Activated naive CD4-positive, alpha-beta T cell treated with anti-CD3 and anti-CD28 coated beads, Interleukin-2, amount 50 U/mL, for 72 hours (primary cell): ENCODE results near the gene PDYN. TPM values are rescaled to one million over a fixed set of nuclear protein-coding genes. Genes with fewer than 3 reads are reported as not detected.

Experiments used
- ATAC-seq, 2 donors: fragments of 150-1000 bp; cut with Tn5 transposase; 2 replicates each; pipeline ENCODE4 v1.10.0; 2021; ENCODE audit warnings: mild to moderate bottlenecking in 2 of 2, moderate library complexity in 2 of 2
- DNase-seq, 2 donors: peaks; one replicate each; pipeline ENCODE4 v3.0.0; 2021 to 2022; ENCODE audit warnings: low spot score in 2 of 2
- H3K27ac Mint-ChIP-seq, 2 donors: one replicate each; pipeline ENCODE4 v1.8.0; 2022; ENCODE audit warnings: mild to moderate bottlenecking in 2 of 2, mixed read lengths in 2 of 2
- H3K36me3 Mint-ChIP-seq, 2 donors: one replicate each; pipeline ENCODE4 v1.8.0; 2022; ENCODE audit warnings: mixed read lengths in 2 of 2
- H3K9me3 Mint-ChIP-seq, 2 donors: one replicate each; pipeline ENCODE4 v1.8.0; 2022; ENCODE audit warnings: mixed read lengths in 2 of 2
- total RNA-seq, 2 donors: library from RNA; stranded (reverse); gene quantifications; one replicate each; pipeline ENCODE4 v1.2.3, GENCODE V29; 2022

Gene PDYN
- total RNA-seq, 2 donors from 2014 or later: not detected

GRCh38 chr20:1931830-1932229 lies 62.0 kb downstream of the PDYN start:
- H3K9me3 Mint-ChIP-seq: no peaks in the 10 kb centered on the region
- H3K36me3 Mint-ChIP-seq: no peaks in the 10 kb centered on the region
- DNase-seq (no peak), ATAC-seq (no peak)
- no peak overlapping the region for H3K27ac Mint-ChIP-seq

DNA sequence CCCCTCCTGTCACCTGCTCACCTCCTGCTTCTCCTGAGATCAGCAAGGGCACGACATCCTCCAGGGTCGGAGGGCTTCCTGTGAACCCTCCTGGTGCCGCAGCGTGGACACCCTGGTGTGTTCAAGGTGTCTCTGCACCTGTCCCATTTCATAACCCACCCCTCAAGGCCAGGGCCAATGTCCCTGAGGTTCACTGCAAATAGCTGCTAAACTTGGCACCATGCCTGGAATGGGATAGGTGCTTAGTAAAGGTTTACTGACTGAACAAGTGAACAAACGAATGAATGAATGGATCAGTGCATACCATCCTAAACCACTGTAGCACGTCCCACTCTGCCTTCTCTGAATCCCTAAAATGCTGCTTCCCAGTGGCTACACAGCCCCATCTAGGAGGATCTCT lies 63.7 kb downstream of the PDYN start:
- no peaks in the 10 kb centered on the region for H3K9me3 Mint-ChIP-seq
- no peak for ATAC-seq
- H3K27ac Mint-ChIP-seq: no peak overlapping the region
- no peak for DNase-seq
- no peaks in the 10 kb centered on the region for H3K36me3 Mint-ChIP-seq

DNA sequence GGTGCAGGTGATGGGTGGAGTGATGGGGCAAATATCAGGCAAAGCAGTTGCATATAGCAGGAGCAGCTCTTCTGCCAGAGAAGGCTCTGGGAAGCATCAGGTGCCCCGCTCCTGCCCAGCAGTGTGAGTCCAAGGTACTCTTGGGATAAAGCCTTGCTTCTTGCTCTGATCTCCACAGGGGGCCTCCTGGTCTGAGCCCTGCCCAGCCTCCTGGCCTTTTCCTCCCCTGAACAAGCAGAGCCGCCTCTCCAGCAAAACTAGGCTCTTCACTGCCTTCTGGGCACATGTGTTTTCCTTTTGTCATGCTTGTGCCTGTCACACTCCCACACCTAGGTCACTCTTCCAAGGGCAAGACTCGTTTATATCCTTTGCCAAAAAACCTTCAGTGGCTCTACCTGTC lies 64.4 kb downstream of the PDYN start:
- Mint-ChIP-seq H3K27ac (no peak overlapping the region), H3K9me3 (no peaks in the 10 kb centered on the region), H3K36me3 (no peaks in the 10 kb centered on the region)
- ATAC-seq: no peak
- DNase-seq: no peak

- DNase-seq (no peak), ATAC-seq (no peak)
- Mint-ChIP-seq H3K9me3 (no peaks in the 10 kb centered on the region), H3K27ac (no peak overlapping the region), H3K36me3 (no peaks in the 10 kb centered on the region)
Measured at GRCh38 chr20:1928782-1929181, 65.1 kb downstream of the PDYN start.

Other genes starting within 250 kb of the PDYN start
- under 1 TPM in 1 of 2 donors, not detected in 1; 0.12 TPM for gene SIRPA, start 98.7 kb downstream of the PDYN start, total RNA-seq
- gene STK35, start 107.8 kb upstream of the PDYN start, total RNA-seq: 10 to 100 TPM; 23.5 to 23.8 TPM